Calu3 (cell line): Measurements from ENCODE around the gene TTC4. TPM values are rescaled to one million over a fixed set of nuclear protein-coding genes. Genes with fewer than 3 reads are reported as not detected.

ENCODE experiments used
- Bru-seq: library from RNA; stranded (reverse); fragments of 400-500 nt; gene quantifications from one replicate; lab custom pipeline; 2021; lab: Mats Ljungman, UMichigan
- BruChase-seq, 2 experiments: library from RNA; stranded (reverse); fragments of 400-500 nt; gene quantifications; one replicate each; lab custom pipeline; 2021; lab: Mats Ljungman, UMichigan
- BruUV-seq: library from RNA; stranded (reverse); fragments of 400-500 nt; replicated peaks from 2 replicates; lab custom pipeline; 2021; lab: Mats Ljungman, UMichigan
- CTCF ChIA-PET: fragments of 300-600 bp; sonication (Branson Sonifier 250); formaldehyde crosslinking; loops from one replicate; lab custom pipeline; 2022; ENCODE audit warnings: antibody characterized with exemption; lab: Charles Lee
- DNase-seq: peaks from one replicate; pipeline ENCODE4 v3.0.0; 2022
- H3K27ac Mint-ChIP-seq: one replicate; pipeline ENCODE4 v1.8.0; 2022; ENCODE audit warnings: mixed read lengths; ENCODE audit not compliant: unreplicated experiment
- H3K27me3 Mint-ChIP-seq: one replicate; pipeline ENCODE4 v1.8.0; 2022; ENCODE audit warnings: mixed read lengths; ENCODE audit not compliant: unreplicated experiment
- H3K36me3 Mint-ChIP-seq: one replicate; pipeline ENCODE4 v1.8.0; 2022; ENCODE audit warnings: mild to moderate bottlenecking, moderate library complexity, mixed read lengths; ENCODE audit not compliant: insufficient read depth, unreplicated experiment
- H3K4me1 Mint-ChIP-seq: one replicate; pipeline ENCODE4 v1.8.0; 2022; ENCODE audit warnings: mild to moderate bottlenecking, low read depth, mixed read lengths; ENCODE audit not compliant: unreplicated experiment
- H3K4me3 Mint-ChIP-seq: one replicate; pipeline ENCODE4 v1.8.0; 2022; ENCODE audit warnings: mild to moderate bottlenecking, low read depth, moderate library complexity, mixed read lengths; ENCODE audit not compliant: unreplicated experiment
- H3K9me3 Mint-ChIP-seq: one replicate; pipeline ENCODE4 v1.8.0; 2022; ENCODE audit warnings: low read depth, mixed read lengths; ENCODE audit not compliant: unreplicated experiment
- CTCF ChIP-seq: fragments of 200-600 bp; IDR thresholded peaks from one replicate; pipeline ENCODE4 v1.8.0; 2022; ENCODE audit warnings: antibody characterized with exemption; ENCODE audit not compliant: unreplicated experiment
- intact Hi-C: fragments of 100-400 bp; cut with micrococcal nuclease; formaldehyde crosslinking; loops from one replicate; pipeline ENCODE4 v1.10.0; 2022; ENCODE audit not compliant: unreplicated experiment
- long read RNA-seq: library from polyadenylated mRNA; stranded (forward); transcript quantifications from one replicate; pipeline ENCODE4 v2.0.0, GENCODE V29; 2022
- total RNA-seq: library from RNA; stranded (reverse); gene quantifications from 2 replicates; pipeline ENCODE4 v1.2.3, GENCODE V29; 2022

The TTC4 gene, protein sequence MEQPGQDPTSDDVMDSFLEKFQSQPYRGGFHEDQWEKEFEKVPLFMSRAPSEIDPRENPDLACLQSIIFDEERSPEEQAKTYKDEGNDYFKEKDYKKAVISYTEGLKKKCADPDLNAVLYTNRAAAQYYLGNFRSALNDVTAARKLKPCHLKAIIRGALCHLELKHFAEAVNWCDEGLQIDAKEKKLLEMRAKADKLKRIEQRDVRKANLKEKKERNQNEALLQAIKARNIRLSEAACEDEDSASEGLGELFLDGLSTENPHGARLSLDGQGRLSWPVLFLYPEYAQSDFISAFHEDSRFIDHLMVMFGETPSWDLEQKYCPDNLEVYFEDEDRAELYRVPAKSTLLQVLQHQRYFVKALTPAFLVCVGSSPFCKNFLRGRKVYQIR
- total RNA-seq (22.9 and 26.0 TPM in 2 replicates), Bru-seq, nascent RNA (percentile 72 among the genes with signal in this experiment), BruChase-seq, experiment 1, labeled RNA remaining after a 6-hour chase (percentile 66 among the genes with signal in this experiment), BruChase-seq, experiment 2, labeled RNA remaining after a 2-hour chase (percentile 86 among the genes with signal in this experiment)
- long read RNA-seq, transcript TTC4-201 (10 exons, 2,395 nt) = major isoform, 54 of 63 reads
- long read RNA-seq, partial matches to known transcripts = 1 of 63 reads
- long read RNA-seq, other reads (novel, unspliced or antisense) = 8 of 63 reads

- Mint-ChIP-seq H3K27me3 (peaks cover 31% of the 10 kb centered on the region), H3K4me1 (peaks cover 16% of the 10 kb centered on the region), H3K27ac (peak within 1 kb of the TSS; percentile 15), H3K4me3 (peak within 1 kb of the TSS; percentile 82), H3K36me3 (peaks cover 29% of the 10 kb centered on the region), H3K9me3 (no peaks in the 10 kb centered on the region)
- CTCF ChIA-PET = interaction anchor here (0.6 to 1.9 kb wide), 2 partner anchors 11 to 477 kb away, joined by 3 to 5 read pairs; no protein-coding TSS in a partner anchor
- TF ChIP-seq CTCF = no peak
- DNase-seq = peak; percentile 91
- BruUV-seq = TSS peak; percentile 64
- intact Hi-C loops = no loop called here
These were observed at the start of gene TTC4 for GRCh38 chr1:54715493-54716298. TTC4 (plus strand) TSS chr1:54715861; CDS start chr1:54715909, 48 bp downstream.

DNA sequence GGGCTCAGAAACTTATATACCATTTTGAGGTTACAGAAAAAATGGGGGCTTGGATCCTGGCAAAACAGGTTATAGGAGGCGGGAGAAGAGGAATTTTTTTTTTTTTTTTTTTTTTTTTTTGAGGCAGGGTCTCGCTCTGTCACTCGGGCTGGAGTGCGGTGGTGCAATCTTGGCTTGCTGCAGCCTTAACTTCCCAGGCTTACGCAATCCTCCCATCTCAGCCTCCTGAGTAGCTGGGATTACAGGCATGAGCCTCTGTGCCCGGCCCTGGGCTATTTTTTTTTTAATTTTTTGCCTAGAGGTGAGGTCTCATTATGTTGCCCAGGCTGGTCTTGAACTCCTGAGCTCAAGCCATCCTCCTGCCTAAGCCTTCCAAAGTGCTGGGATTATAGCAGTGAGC, 49.3 kb upstream of the TTC4 start:
- Mint-ChIP-seq H3K27ac (no peak overlapping the region), H3K27me3 (peaks cover 17% of the 10 kb centered on the region), H3K9me3 (no peaks in the 10 kb centered on the region), H3K36me3 (no peaks in the 10 kb centered on the region), H3K4me3 (no peak overlapping the region), H3K4me1 (no peaks in the 10 kb centered on the region)
- BruUV-seq = no TSS peak
- no peak for DNase-seq
- intact Hi-C loops = no loop called here
- CTCF ChIA-PET = interaction anchor here (0.7 kb wide), 1 partner anchor 209 kb away, joined by 8 read pairs; no protein-coding TSS in a partner anchor
- TF ChIP-seq CTCF = no peak

GRCh38 chr1:54667797-54668196, 47.9 kb upstream of the TTC4 start:
- Mint-ChIP-seq H3K27ac (no peak overlapping the region), H3K27me3 (peaks cover 21% of the 10 kb centered on the region), H3K36me3 (no peaks in the 10 kb centered on the region), H3K4me1 (no peaks in the 10 kb centered on the region), H3K9me3 (no peaks in the 10 kb centered on the region), H3K4me3 (no peak overlapping the region)
- intact Hi-C loops = no loop called here
- no peak for DNase-seq
- TF ChIP-seq CTCF = no peak
- BruUV-seq = no TSS peak
- CTCF ChIA-PET = interaction anchor here (0.5 kb wide), 2 partner anchors 78 to 91 kb away, joined by 3 read pairs; no protein-coding TSS in a partner anchor

- BruUV-seq = no TSS peak
- Mint-ChIP-seq H3K4me3 (no peak overlapping the region), H3K9me3 (no peaks in the 10 kb centered on the region), H3K36me3 (no peaks in the 10 kb centered on the region), H3K4me1 (no peaks in the 10 kb centered on the region), H3K27ac (no peak overlapping the region), H3K27me3 (peaks cover 28% of the 10 kb centered on the region)
- DNase-seq = no peak
- CTCF ChIA-PET = interaction anchor here (0.5 kb wide), 1 partner anchor 79 kb away, joined by 3 read pairs; no protein-coding TSS in a partner anchor
- no peak for TF ChIP-seq CTCF
- intact Hi-C loops = no loop called here
These were observed 47.1 kb upstream of the TTC4 start for GRCh38 chr1:54668567-54668966.
